ENCODE results near the gene FNBP1L. TPM values are rescaled to one million over a fixed set of nuclear protein-coding genes. Genes with fewer than 3 reads are reported as not detected.

FNBP1L gene
- total RNA-seq, 3 donors from 2014 or later: 33.1 to 117 (median 63.6) TPM

DNA sequence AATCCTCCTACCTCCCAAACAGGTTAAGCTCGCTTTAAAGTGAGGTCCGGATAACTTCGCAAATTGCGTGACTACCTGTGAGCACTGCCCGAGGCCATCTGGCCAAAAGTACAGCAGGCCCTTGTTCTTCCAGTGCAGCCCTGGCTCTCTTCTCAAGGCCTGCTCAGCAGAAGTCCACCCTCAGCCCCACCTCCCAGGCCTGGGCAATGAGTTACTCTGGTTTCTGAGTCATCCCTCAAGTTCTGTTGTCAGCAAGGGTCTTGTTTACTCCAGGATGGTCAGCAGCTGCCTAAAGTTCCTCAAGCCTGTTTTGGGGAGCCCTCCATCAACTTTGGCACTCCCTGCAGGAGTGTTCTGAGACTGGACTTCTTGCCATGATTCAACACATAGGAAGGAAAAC, 132.0 kb downstream of the FNBP1L start:
- peak; percentile 82 to 86 for DNase-seq (ENCODE audit: low spot score in 2 of 2)
- peak in 1 of 3 donors; percentile 67 for TF ChIP-seq POLR2AphosphoS5 (IDR thresholded peaks at IDR 0.05)
- TF ChIP-seq POLR2A (IDR thresholded peaks at IDR 0.05): no peak
- TF ChIP-seq, protein P1, sequence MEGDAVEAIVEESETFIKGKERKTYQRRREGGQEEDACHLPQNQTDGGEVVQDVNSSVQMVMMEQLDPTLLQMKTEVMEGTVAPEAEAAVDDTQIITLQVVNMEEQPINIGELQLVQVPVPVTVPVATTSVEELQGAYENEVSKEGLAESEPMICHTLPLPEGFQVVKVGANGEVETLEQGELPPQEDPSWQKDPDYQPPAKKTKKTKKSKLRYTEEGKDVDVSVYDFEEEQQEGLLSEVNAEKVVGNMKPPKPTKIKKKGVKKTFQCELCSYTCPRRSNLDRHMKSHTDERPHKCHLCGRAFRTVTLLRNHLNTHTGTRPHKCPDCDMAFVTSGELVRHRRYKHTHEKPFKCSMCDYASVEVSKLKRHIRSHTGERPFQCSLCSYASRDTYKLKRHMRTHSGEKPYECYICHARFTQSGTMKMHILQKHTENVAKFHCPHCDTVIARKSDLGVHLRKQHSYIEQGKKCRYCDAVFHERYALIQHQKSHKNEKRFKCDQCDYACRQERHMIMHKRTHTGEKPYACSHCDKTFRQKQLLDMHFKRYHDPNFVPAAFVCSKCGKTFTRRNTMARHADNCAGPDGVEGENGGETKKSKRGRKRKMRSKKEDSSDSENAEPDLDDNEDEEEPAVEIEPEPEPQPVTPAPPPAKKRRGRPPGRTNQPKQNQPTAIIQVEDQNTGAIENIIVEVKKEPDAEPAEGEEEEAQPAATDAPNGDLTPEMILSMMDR (IDR thresholded peaks at IDR 0.05): no peak
- Histone ChIP-seq H3K27ac (peak overlapping the region; percentile 92 to 96), H3K36me3 (peaks cover 9% of the 10 kb centered on the region), H3K4me3 (no peak overlapping the region), H3K27me3 (no peaks in the 10 kb centered on the region), H3K9me3 (no peaks in the 10 kb centered on the region), H3K4me1 (peaks cover 8 to 28% of the 10 kb centered on the region in 2 donors)
- intact Hi-C loops (cut with DNase I; ENCODE audit: low total_unique reads): no loop called here

DNA sequence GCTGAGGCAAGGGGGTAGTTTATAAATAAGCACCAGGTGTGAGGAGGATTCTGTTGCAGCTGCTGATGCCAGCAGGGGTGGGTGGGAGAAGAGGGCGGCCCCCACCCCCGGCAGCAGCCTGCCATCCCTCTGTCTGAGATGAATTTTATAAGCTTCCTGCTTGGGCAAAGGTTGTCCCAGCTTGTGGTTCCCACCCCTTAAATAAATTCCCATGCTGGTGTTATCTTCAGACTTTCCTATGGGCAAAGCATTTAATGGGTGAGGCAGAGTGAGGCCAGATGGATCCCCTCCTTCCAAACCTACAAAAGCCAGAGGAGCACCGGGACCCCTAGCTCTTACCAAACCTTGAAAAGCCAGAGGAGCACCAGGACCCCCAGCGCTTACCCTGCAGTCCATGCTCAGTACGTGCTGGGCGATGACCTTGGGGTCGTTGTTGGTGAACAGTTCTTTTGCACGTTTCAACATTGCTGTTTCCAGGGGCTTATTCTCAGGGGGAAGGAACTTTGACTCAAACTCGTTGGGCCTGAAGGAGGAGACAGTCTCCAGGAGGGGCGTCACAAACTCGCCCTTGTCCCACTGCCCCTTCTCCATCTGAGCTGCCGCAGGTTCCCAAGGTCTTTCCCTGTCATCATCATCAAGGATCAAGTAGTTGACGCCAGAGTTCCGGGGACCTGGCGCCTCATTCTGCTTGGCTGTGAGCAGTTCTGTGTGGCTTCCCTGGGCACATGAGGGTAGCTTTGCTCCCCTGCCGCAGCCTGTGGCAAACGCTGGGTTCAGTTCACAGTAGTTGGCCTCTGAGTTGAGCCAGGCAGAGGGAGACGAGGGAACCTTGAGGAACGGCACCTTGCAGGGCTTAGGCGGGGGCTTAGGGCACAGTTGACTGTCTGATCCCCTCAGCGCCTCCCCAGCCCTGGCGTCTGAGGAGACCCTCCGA, 134.3 kb downstream of the FNBP1L start:
- Histone ChIP-seq H3K4me3 (no peak overlapping the region), H3K27me3 (no peaks in the 10 kb centered on the region), H3K9me3 (no peaks in the 10 kb centered on the region), H3K36me3 (peaks cover 9% of the 10 kb centered on the region), H3K4me1 (peaks cover 8 to 32% of the 10 kb centered on the region in 2 donors), H3K27ac (peak overlapping the region; percentile 78 to 89)
- DNase-seq (ENCODE audit: low spot score in 2 of 2): peak in 1 of 2 donors; percentile 17
- no peak for TF ChIP-seq POLR2A (IDR thresholded peaks at IDR 0.05)
- no peak for TF ChIP-seq POLR2AphosphoS5 (IDR thresholded peaks at IDR 0.05)
- TF ChIP-seq, protein P1 (IDR thresholded peaks at IDR 0.05): no peak
- intact Hi-C loops (cut with DNase I; ENCODE audit: low total_unique reads): no loop called here

DNA sequence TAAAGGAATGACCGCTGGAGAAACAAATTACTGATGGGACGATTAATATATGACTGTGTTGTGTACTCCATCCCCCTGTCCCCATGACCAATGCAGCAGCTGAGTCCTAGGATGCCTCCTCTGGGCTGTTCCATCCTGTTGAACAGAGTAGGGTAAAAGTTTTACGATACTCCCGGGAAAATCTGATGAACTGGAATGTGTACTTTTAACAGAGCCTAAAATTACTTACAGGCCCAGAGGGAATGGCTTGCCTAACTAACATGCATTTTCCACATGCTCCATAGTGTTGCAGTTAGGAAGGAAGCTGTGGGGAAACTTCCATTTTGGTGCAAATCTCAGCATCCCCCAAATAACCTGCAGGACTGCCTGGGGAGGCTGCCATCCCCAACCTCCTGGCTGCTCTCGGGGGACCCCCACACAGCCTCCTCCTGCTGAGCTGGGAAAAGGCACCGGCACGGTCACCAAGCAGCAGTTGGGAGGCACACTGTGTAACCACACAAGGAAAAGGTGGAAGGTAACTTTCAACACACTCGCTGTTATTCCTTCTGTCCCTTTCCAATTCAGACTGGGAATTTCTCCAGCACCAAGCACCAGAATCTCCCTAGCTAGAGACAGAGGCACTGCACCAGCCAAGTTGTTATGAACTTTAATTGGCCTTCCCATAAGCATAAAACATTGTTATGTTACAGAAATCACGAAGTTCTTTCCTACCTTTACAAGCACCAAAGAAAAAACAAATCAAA, 136.5 kb downstream of the FNBP1L start:
- H3K36me3 ChIP-seq: peaks cover 9% of the 10 kb centered on the region
- H3K27me3 ChIP-seq: no peaks in the 10 kb centered on the region
- intact Hi-C loops (cut with DNase I; ENCODE audit: low total_unique reads): no loop called here
- peak in 1 of 2 donors; percentile 29 for DNase-seq (ENCODE audit: low spot score in 2 of 2)
- peak overlapping the region; percentile 89 to 92 for H3K27ac ChIP-seq
- no peaks in the 10 kb centered on the region for H3K9me3 ChIP-seq
- TF ChIP-seq POLR2AphosphoS5 (IDR thresholded peaks at IDR 0.05) (no peak), POLR2A (IDR thresholded peaks at IDR 0.05) (no peak)
- TF ChIP-seq, protein P1 (IDR thresholded peaks at IDR 0.05): peak in 2 of 3 donors; percentile 11 to 41
- H3K4me1 ChIP-seq: peaks cover 3 to 20% of the 10 kb centered on the region in 2 donors
- H3K4me3 ChIP-seq: peak overlapping the region in 2 of 3 donors; percentile 15 to 32

DNA sequence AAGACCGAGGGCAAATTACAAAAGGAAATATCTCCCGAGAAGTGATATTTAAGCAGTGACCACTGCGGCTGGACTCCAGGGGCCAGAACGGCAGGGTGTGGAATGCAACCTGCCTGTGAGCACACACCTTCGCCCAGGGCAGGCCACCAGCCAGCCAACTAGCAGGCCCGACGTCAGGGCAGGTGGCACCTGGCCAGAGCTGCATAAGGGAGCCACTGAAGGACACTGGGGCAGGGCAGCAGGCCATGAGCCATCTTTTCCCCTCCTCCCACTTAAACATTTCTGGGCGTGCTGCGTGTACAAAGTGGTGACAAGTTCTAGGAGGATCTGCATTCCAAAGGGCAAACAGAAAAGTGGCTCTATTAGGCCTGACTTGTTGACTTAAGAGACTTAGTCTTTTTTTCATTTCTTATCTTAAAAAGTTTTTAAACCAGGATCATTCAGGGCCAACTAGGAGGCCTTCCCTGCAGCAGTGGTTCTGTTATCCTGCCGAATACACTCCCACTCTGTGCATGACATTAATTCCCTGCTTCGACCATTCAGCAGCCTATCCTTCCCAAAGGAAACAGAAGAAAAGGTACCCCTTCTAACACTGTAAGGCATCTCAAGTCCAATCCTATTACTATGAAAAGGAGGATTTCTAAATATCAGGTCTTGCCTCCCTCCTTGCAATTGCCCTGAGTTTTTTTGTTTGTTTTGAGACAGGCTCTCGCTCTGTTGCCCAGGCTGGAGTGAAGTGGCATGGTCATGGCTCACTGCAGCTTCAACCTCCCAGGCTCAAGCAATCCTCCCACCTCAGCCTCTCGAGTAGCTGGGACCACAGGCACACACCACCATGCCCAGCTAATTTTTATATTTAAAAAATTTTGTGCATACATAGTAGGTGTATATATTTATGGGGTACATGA, 137.4 kb downstream of the FNBP1L start:
- Histone ChIP-seq H3K4me3 (peak overlapping the region in 2 of 3 donors; percentile 15 to 32), H3K36me3 (peaks cover 9% of the 10 kb centered on the region), H3K9me3 (no peaks in the 10 kb centered on the region), H3K27me3 (no peaks in the 10 kb centered on the region), H3K4me1 (peaks cover 0 to 11% of the 10 kb centered on the region in 2 donors), H3K27ac (peak overlapping the region; percentile 89 to 92)
- intact Hi-C loops (cut with DNase I; ENCODE audit: low total_unique reads): no loop called here
- peak; percentile 97 to 98 for DNase-seq (ENCODE audit: low spot score in 2 of 2)
- TF ChIP-seq POLR2AphosphoS5 (IDR thresholded peaks at IDR 0.05) (peak; percentile 52 to 80 (median 52)), POLR2A (IDR thresholded peaks at IDR 0.05) (no peak)
- TF ChIP-seq, protein P1 (IDR thresholded peaks at IDR 0.05): peak in 1 of 3 donors; percentile 3
